ENCODE measurements around the gene SATB2. TPM values are rescaled to one million over a fixed set of nuclear protein-coding genes. Genes with fewer than 3 reads are reported as not detected.

Gene SATB2
- total RNA-seq, 1 experiment from 2014 or later = 22.1 TPM

GRCh38 chr2:199366406-199366805 is 91.3 kb downstream of the SATB2 start:
- DNase-seq (ENCODE audit: low spot score) = no peak
- Mint-ChIP-seq H3K27ac (no peak overlapping the region), H3K27me3 (ENCODE audit: low read depth) (no peaks in the 10 kb centered on the region), H3K4me3 (no peak overlapping the region), H3K36me3 (no peaks in the 10 kb centered on the region), H3K4me1 (peaks cover 16% of the 10 kb centered on the region), H3K9me3 (no peaks in the 10 kb centered on the region)
- CTCF ChIA-PET = no interaction called here
- ATAC-seq = no peak
- POLR2A ChIA-PET = interaction anchor here (0.6 kb wide), 1 partner anchor 71 kb away, joined by 3 read pairs; no protein-coding TSS in a partner anchor
- TF ChIP-seq IRF1 (CRISPR knock-in tag; IDR thresholded peaks at IDR 0.05) (no peak), SMAD4 (CRISPR knock-in tag; IDR thresholded peaks at IDR 0.05) (no peak), CREB1 (CRISPR knock-in tag; IDR thresholded peaks at IDR 0.05) (no peak), PRRX2 (CRISPR knock-in tag; IDR thresholded peaks at IDR 0.05) (no peak), AFF4 (CRISPR knock-in tag; IDR thresholded peaks at IDR 0.05; ENCODE audit: borderline replicate concordance) (no peak), TEAD1 (CRISPR knock-in tag; IDR thresholded peaks at IDR 0.05) (no peak), ATF6 (CRISPR knock-in tag; IDR thresholded peaks at IDR 0.05) (no peak), FOXP4 (CRISPR knock-in tag; IDR thresholded peaks at IDR 0.05) (no peak), ESRRA (CRISPR knock-in tag; IDR thresholded peaks at IDR 0.05; ENCODE audit: borderline replicate concordance) (no peak)

- TF ChIP-seq ZNF396 (CRISPR knock-in tag; IDR thresholded peaks at IDR 0.05; ENCODE audit: borderline replicate concordance) = no peak
- TF ChIP-seq, protein P1, sequence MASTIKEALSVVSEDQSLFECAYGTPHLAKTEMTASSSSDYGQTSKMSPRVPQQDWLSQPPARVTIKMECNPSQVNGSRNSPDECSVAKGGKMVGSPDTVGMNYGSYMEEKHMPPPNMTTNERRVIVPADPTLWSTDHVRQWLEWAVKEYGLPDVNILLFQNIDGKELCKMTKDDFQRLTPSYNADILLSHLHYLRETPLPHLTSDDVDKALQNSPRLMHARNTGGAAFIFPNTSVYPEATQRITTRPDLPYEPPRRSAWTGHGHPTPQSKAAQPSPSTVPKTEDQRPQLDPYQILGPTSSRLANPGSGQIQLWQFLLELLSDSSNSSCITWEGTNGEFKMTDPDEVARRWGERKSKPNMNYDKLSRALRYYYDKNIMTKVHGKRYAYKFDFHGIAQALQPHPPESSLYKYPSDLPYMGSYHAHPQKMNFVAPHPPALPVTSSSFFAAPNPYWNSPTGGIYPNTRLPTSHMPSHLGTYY (CRISPR knock-in tag; IDR thresholded peaks at IDR 0.05) = no peak
- no peak for TF ChIP-seq ZNF138 (CRISPR knock-in tag; conservative IDR thresholded peaks at IDR 0.05)
- no peak for TF ChIP-seq SP1 (CRISPR knock-in tag; conservative IDR thresholded peaks at IDR 0.05)
- no peak for TF ChIP-seq TEAD4 (CRISPR knock-in tag; IDR thresholded peaks at IDR 0.05)
- no peak for TF ChIP-seq GRHL2 (CRISPR knock-in tag; IDR thresholded peaks at IDR 0.05; ENCODE audit: insufficient replicate concordance, severe bottlenecking)
- TF ChIP-seq ATF1 (CRISPR knock-in tag; IDR thresholded peaks at IDR 0.05) = no peak
- TF ChIP-seq RELA (CRISPR knock-in tag; IDR thresholded peaks at IDR 0.05; ENCODE audit: borderline replicate concordance) = no peak
- TF ChIP-seq NR1H2 (CRISPR knock-in tag; IDR thresholded peaks at IDR 0.05) = no peak
- no peak for TF ChIP-seq PRRX2 (CRISPR knock-in tag; IDR thresholded peaks at IDR 0.05)
- TF ChIP-seq AR (CRISPR knock-in tag; IDR thresholded peaks at IDR 0.05) = no peak
- no peak for TF ChIP-seq CBFB (CRISPR knock-in tag; IDR thresholded peaks at IDR 0.05; ENCODE audit: low read depth)
- no peak overlapping the region for H3K27ac Mint-ChIP-seq
- H3K9me3 Mint-ChIP-seq = no peaks in the 10 kb centered on the region
- POLR2A ChIA-PET = no interaction called here
- no peaks in the 10 kb centered on the region for H3K27me3 Mint-ChIP-seq (ENCODE audit: low read depth)
- no peak for DNase-seq (ENCODE audit: low spot score)
- H3K36me3 Mint-ChIP-seq = no peaks in the 10 kb centered on the region
- no peak for ATAC-seq
- CTCF ChIA-PET = no interaction called here
- H3K4me3 Mint-ChIP-seq = no peak overlapping the region
- peaks cover 3% of the 10 kb centered on the region for H3K4me1 Mint-ChIP-seq
Observed at GRCh38 chr2:199364153-199364552, 93.6 kb downstream of the SATB2 start.

Data from WTC11 (cell line).